GM12873 (cell line): ENCODE results near the gene KCNH5.

Experiments used
- CTCF ChIP-seq: IDR thresholded peaks from 2 replicates; pipeline ENCODE4 v1.5.1; 2012; ENCODE audit warnings: low read depth, mild to moderate bottlenecking, moderate library complexity, low read length, control low read depth; ENCODE audit not compliant: insufficient read depth; ENCODE audit errors: missing control alignments

Gene KCNH5

GRCh38 chr14:62800577-62800976 is 244.7 kb downstream of the KCNH5 start:
- no peak for TF ChIP-seq CTCF

- TF ChIP-seq CTCF = no peak
Measured at GRCh38 chr14:62796431-62796830, 248.8 kb downstream of the KCNH5 start.

- no peak for TF ChIP-seq CTCF
Measured at GRCh38 chr14:62792578-62792977, 252.7 kb downstream of the KCNH5 start.

- no peak for TF ChIP-seq CTCF
Measured at GRCh38 chr14:62778852-62779251, 266.4 kb downstream of the KCNH5 start.

GRCh38 chr14:62778310-62778709 is 266.9 kb downstream of the KCNH5 start:
- no peak for TF ChIP-seq CTCF

GRCh38 chr14:62777510-62777909 is 267.7 kb downstream of the KCNH5 start:
- TF ChIP-seq CTCF = no peak

GRCh38 chr14:62776300-62776699 is 269.0 kb downstream of the KCNH5 start:
- no peak for TF ChIP-seq CTCF
